ENCODE results near the gene CAMKMT. TPM values are rescaled to one million over a fixed set of nuclear protein-coding genes. Genes with fewer than 3 reads are reported as not detected.

The CAMKMT gene
- total RNA-seq, 2 experiments from 2014 or later, result 11.3 to 12.0 TPM

- CTCF ChIA-PET, result no interaction called here
These were observed 437.4 kb downstream of the CAMKMT start for GRCh38 chr2:44799105-44799504.

GRCh38 chr2:44799754-44800153 is 438.0 kb downstream of the CAMKMT start:
- POLR2A ChIA-PET, result no interaction called here
- CTCF ChIA-PET, result interaction anchor here (0.6 kb wide), 1 partner anchor 28 kb away, joined by 3 read pairs; no protein-coding TSS in a partner anchor

More at GRCh38 chr2:44799105-44799504, 437.4 kb downstream of the CAMKMT start:
- POLR2A ChIA-PET, result no interaction called here

- ChIA-PET CTCF (interaction anchor here (0.6 kb wide), 1 partner anchor 136 kb away, joined by 3 read pairs; no protein-coding TSS in a partner anchor), POLR2A (no interaction called here)
These were observed 439.6 kb downstream of the CAMKMT start for GRCh38 chr2:44801289-44801840.

DNA sequence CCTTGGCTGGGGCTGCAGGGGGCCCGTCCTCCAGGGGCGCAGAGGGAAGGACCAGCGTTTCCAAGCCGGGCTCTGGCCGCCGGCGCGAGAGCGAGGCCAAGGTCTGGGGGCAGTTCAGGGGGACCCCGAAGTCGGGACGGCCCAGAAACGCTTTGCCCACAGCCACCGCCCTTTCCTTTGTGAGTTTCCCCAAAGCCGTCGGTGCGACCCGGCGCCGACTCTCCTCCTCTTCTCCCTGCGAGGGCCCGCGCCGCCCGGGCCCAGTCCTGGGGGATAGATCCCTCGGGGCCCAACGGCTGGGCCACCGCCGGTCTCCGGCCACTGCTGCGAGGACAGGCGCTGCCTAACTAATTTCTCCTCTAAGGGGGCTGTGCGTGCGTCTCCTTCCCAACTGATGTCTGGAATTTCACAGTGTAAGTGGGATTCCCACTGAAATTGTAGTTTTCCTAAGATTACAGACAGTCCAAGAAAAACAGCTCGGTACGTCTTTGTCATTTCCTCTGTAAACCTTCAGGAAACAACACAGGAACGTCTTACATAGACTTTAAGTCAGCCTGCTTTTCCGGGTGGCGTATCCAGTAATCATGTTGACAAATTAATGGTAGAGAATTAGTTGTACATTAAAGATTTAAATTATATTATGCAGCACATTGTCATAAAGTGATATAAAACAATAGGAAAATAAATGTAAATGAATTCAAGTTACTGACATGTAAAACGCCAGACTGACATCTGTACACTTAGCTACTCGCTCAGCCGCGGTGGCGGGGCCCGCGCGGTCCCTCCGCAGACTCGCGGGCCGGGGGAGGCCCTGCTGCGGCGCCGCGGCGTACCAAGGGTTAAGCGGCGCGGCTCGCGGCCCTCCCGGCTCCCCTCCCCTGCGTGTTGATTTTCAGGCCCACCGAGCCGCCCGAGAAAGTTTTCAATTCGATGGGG is 440.4 kb downstream of the CAMKMT start:
- ChIA-PET CTCF (interaction anchor here (0.7 kb wide), 1 partner anchor 138 kb away, joined by 3 read pairs; no protein-coding TSS in a partner anchor), POLR2A (no interaction called here)

- POLR2A ChIA-PET, result interaction anchor here (0.7 kb wide), 1 partner anchor 255 kb away, joined by 16 read pairs; no protein-coding TSS in a partner anchor
These were observed 441.2 kb downstream of the CAMKMT start for GRCh38 chr2:44802777-44803424.

GRCh38 chr2:44804406-44805265 is 442.9 kb downstream of the CAMKMT start:
- ChIA-PET POLR2A (no interaction called here), CTCF (no interaction called here)

More at GRCh38 chr2:44802777-44803424, 441.2 kb downstream of the CAMKMT start:
- CTCF ChIA-PET, result interaction anchor here (0.7 kb wide), 1 partner anchor 137 kb away, joined by 3 read pairs; no protein-coding TSS in a partner anchor

- ChIA-PET POLR2A (no interaction called here), CTCF (interaction anchor here (0.7 kb wide), 1 partner anchor 773 kb away, joined by 3 read pairs; no protein-coding TSS in a partner anchor)
These were observed 443.9 kb downstream of the CAMKMT start for GRCh38 chr2:44805401-44806235.

GRCh38 chr2:44807201-44808025 is 445.7 kb downstream of the CAMKMT start:
- CTCF ChIA-PET, result no interaction called here

GRCh38 chr2:44810892-44811530 is 449.3 kb downstream of the CAMKMT start:
- CTCF ChIA-PET, result no interaction called here

More at GRCh38 chr2:44807201-44808025, 445.7 kb downstream of the CAMKMT start:
- POLR2A ChIA-PET, result no interaction called here

DNA sequence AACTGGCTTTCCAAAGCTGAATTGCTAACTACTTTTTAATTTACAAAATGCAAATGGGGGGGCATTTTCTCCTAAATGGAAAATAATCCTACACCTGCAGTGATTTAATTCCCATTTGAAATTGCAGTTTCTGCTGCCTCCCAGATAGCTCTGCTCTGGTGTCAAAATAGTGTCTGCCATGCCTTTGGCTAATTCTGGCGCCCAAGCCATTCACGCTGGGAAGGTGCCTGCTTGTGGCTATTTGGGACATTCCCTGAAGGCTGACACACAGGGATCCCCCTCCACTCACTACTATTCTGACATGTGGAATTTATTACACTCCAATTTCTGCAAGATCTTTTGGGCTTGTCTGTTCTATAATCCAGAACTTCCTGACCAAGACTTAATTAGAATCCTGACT is 451.4 kb downstream of the CAMKMT start:
- POLR2A ChIA-PET, result no interaction called here
- CTCF ChIA-PET, result no interaction called here

More at GRCh38 chr2:44810892-44811530, 449.3 kb downstream of the CAMKMT start:
- POLR2A ChIA-PET, result no interaction called here

- POLR2A ChIA-PET, result no interaction called here
- CTCF ChIA-PET, result no interaction called here
These were observed 451.9 kb downstream of the CAMKMT start for GRCh38 chr2:44813658-44814057.

DNA sequence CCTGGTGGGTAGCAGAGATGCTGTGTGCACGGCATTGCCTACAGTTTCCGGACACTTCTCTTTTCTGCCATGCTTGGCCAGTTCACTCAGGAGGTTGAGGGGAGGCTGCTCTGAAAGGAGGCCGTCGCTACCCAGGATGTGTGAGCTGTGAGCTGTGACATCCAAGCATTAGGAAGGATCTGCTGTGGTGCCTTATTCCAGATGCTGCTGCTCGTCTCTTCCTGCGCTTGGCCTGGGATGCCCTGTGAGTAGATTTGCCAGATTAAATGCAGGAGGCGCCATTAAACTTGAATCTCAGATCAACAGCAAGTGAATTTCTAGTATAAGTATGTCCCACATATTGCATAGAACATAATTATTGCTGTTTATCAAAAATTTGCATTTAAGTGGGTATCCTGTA is 455.5 kb downstream of the CAMKMT start:
- POLR2A ChIA-PET, result no interaction called here
- CTCF ChIA-PET, result no interaction called here

DNA sequence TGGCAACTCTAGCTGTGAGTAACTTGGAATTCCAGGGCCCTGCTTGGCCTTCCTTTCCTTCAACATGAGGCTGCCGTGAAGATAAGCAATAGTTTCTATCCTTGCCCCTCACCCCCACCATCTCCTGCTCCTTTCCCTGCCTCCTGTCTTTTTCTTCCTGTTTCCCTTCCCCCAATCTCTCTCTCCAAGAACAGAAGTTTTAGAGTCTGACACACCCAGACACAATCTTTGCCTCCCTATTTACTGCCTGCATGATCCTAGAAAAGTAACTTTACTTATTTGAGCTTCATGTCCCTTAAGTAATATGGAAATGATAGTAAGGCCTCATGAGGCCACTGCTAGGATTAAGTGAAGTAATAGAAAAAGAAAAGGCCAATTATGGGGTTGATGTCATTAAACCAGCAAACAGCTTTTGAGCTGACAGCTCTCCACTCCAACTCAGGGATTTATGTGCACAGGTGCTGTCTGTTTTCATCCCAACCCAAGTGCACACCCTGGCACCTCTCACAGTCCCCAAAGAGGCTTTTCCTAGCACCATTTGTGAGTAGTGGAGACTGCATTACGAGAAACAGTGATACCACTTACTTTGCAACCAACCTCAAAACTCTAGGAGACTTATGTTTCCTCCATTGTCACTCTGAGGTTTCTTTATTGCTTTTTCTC is 456.1 kb downstream of the CAMKMT start:
- ChIA-PET CTCF (no interaction called here), POLR2A (no interaction called here)

DNA sequence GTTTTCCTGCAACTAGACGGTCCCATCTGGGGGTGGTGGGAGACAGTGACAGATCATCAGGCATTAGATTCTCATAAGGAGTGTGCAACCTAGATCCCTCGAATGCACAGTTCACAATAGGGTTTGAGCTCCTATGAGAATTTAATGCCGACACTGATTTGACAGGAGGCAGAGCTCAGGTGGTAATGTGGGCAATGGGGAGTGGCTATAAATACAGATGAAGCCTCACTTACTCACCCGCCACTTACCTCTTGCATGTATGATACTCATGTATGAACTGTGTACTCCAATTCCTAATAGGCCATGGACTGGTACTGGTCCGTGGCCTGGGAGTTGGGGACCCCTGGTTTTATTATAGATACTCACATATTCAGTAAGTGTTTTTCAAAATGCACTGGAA is 457.3 kb downstream of the CAMKMT start:
- POLR2A ChIA-PET, result no interaction called here

GRCh38 chr2:44821500-44821899 is 459.8 kb downstream of the CAMKMT start:
- CTCF ChIA-PET, result no interaction called here
- POLR2A ChIA-PET, result no interaction called here

More for the DNA sequence above, 457.3 kb downstream of the CAMKMT start:
- CTCF ChIA-PET, result no interaction called here

DNA sequence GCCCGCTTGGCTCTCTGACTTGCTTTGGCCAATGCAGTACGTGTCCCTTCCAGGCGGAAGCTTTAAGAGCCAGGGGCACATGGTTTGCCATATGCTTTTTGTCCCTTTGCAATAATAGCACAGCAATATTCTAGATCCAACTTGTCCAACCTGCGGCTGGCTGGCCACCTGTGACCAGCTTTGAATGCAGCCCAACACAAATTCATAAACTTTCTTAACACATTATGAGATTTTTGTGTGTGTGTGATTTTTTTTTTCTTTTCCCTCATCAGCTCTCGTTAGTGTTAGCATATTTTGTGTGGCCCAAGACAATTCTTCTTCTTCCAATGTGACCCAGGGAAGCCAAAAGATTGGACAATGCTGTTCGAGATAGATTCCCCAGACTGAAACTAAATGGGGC is 460.4 kb downstream of the CAMKMT start:
- ChIA-PET CTCF (no interaction called here), POLR2A (no interaction called here)

Data from activated CD8-positive, alpha-beta memory T cell treated with anti-CD3 and anti-CD28 coated beads for 36 hours (primary cell).